B cell (primary cell): ENCODE measurements around the gene NEU2.

Source experiments
- CTCF ChIP-seq: fragments of 200-600 bp; IDR thresholded peaks from one replicate; pipeline ENCODE4 v1.8.0; 2022; ENCODE audit warnings: antibody characterized with exemption, mild to moderate bottlenecking
- EZH2 ChIP-seq: IDR thresholded peaks from 2 replicates; pipeline ENCODE4 v1.6.1; 2012; ENCODE audit warnings: borderline replicate concordance, low read depth, mild to moderate bottlenecking, moderate library complexity, low read length; ENCODE audit not compliant: insufficient read depth, poor library complexity, severe bottlenecking

- TF ChIP-seq CTCF (no peak), EZH2 (no peak)
Observed at GRCh38 chr2:233041722-233042323, 9.4 kb downstream of the NEU2 start.
